Measurements from ENCODE around the gene RALB.

DNA sequence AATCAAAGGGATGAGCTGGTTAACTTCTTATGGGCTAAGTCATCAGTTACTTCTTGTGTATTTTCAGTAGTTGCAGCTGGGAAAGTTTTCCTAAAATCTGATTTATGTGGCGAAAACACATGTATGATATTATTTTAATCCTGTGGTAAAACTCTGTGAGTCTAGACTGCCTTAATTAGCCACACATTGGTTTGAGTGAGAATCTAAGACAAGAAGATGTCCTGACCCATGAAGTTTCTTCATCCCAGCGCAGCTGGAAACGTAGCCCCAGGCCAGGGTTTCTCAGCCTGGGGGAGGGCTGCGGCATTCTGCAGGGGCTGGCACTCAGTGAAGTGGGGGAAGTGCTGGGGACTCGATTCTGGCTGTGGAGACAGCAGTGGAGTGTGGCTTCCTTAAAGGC is 48.6 kb downstream of the RALB start:
- TF ChIP-seq CTCF (IDR thresholded peaks at IDR 0.05) (no peak), POLR2A (IDR thresholded peaks at IDR 0.05) (no peak), POLR2AphosphoS5 (IDR thresholded peaks at IDR 0.05) (no peak)

Measured in prostate gland (tissue), 2 donors.